Thyroid gland (tissue), 4 donors: Measurements from ENCODE around the gene STH. TPM values are rescaled to one million over a fixed set of nuclear protein-coding genes. Genes with fewer than 3 reads are reported as not detected.

Experiments used
- DNase-seq, 2 donors: peaks; one replicate each; pipeline ENCODE4 v3.0.0-alpha.2; 2019
- H3K27ac ChIP-seq, 3 donors: fragments of 200-600 bp; sonication (generic); 1 replicate in 2 of 3; 2 replicates in 1 of 3; pipeline ENCODE4 v1.5.1; 2016 to 2019; ENCODE audit warnings: mild to moderate bottlenecking in 1 of 3, moderate library complexity in 1 of 3
- H3K27me3 ChIP-seq: fragments of 200-600 bp; sonication (generic); one replicate; pipeline ENCODE4 v1.5.1; 2019
- H3K36me3 ChIP-seq, 2 donors: fragments of 200-600 bp; sonication (generic); one replicate each; pipeline ENCODE4 v1.5.1; 2016 to 2019
- H3K4me1 ChIP-seq, 2 donors: fragments of 200-600 bp; sonication (generic); one replicate each; pipeline ENCODE4 v1.5.1; 2017 to 2019
- H3K4me3 ChIP-seq, 3 donors: fragments of 200-600 bp; sonication (generic); replicated peaks in 1 of 3; 1 replicate in 2 of 3; 2 replicates in 1 of 3; pipeline ENCODE4 v1.5.1; 2016; ENCODE audit warnings: mild to moderate bottlenecking in 1 of 3
- H3K9me3 ChIP-seq: fragments of 200-600 bp; sonication (generic); one replicate; pipeline ENCODE4 v1.5.1; 2017
- POLR2A ChIP-seq, 2 donors: fragments of 450-650 bp; IDR thresholded peaks; one replicate each; pipeline ENCODE4 v1.6.1; 2017; ENCODE audit warnings: antibody characterized with exemption in 2 of 2, mild to moderate bottlenecking in 2 of 2, moderate library complexity in 1 of 2
- WGBS, 2 donors: methylation state at CpG; one replicate each; pipeline ENCODE4 v1.1.5; 2017; 5-methylcytosine and 5-hydroxymethylcytosine counted together
- intact Hi-C: fragments of 100-400 bp; cut with DNase I; formaldehyde crosslinking; loops from one replicate; pipeline ENCODE4 v1.15.1; 2023
- total RNA-seq, 4 donors: library from RNA; depleted of rRNA; stranded (reverse); fragments of >200 nt; gene quantifications; one replicate each; pipeline ENCODE4 v1.2.3, GENCODE V29; 2016
- TF ChIP-seq, protein P1 (sequence below), 6 experiments: fragments of 200-600 bp in 3 of 6; fragments of 450-650 bp in 3 of 6; sonication (generic) in 3 of 6; IDR thresholded peaks; one replicate each; pipeline ENCODE4 v1.5.1; 2016 to 2019; ENCODE audit warnings: antibody characterized with exemption in 6 of 6, mild to moderate bottlenecking in 2 of 6, inconsistent platforms in 1 of 6, moderate library complexity in 1 of 6

STH gene
- total RNA-seq, 4 donors from 2014 or later: not detected

DNA sequence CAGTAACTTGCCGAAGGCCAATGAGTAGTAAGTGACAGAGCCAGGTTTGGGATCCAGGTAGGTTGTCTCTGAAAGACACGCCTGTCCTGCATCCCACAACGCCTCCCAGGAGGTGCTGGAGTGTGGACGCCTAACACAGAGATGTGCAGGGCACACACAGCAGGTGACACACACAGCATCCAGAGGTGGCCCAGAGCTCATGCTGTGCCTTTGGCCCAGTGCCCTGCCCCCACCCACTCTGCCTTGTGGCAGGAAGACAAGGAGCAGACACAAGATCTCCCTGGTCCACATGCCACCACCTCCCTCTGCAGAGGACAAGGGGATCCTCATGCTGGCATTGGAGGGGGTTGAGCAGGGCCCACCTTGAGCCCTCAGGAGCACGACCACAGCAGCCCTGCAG, 14.7 kb upstream of the STH start:
- TF ChIP-seq, protein P1, sequence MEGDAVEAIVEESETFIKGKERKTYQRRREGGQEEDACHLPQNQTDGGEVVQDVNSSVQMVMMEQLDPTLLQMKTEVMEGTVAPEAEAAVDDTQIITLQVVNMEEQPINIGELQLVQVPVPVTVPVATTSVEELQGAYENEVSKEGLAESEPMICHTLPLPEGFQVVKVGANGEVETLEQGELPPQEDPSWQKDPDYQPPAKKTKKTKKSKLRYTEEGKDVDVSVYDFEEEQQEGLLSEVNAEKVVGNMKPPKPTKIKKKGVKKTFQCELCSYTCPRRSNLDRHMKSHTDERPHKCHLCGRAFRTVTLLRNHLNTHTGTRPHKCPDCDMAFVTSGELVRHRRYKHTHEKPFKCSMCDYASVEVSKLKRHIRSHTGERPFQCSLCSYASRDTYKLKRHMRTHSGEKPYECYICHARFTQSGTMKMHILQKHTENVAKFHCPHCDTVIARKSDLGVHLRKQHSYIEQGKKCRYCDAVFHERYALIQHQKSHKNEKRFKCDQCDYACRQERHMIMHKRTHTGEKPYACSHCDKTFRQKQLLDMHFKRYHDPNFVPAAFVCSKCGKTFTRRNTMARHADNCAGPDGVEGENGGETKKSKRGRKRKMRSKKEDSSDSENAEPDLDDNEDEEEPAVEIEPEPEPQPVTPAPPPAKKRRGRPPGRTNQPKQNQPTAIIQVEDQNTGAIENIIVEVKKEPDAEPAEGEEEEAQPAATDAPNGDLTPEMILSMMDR (IDR thresholded peaks at IDR 0.05): no peak
- TF ChIP-seq POLR2A (IDR thresholded peaks at IDR 0.05): no peak
- Histone ChIP-seq H3K36me3 (no peaks in the 10 kb centered on the region), H3K27ac (no peak overlapping the region), H3K4me1 (no peaks in the 10 kb centered on the region), H3K4me3 (no peak overlapping the region), H3K9me3 (no peaks in the 10 kb centered on the region), H3K27me3 (no peaks in the 10 kb centered on the region)
- WGBS, 2 donors: 85 to 98% methylated on average over 5 of the region's 5 CpGs
- intact Hi-C loops: no loop called here
- no peak for DNase-seq

DNA sequence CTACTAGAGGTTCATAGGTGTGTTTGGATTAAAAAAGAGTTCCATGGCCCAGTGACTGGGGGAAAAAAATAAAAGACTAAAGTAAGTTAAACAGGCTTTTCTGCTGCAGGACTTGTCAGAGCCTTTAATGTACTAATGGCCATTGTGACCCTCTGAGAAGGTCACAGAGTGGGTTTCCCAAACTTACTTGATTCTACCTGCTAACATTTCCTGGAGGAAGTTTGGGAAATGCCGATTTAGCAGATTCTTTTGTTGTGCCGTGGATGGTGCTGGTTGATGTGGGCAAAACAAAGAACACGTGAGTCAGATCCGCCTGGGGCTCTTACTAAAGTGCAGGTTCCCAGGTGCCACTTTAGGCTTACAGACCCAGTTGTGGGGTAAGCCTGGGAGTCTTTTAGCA, 13.6 kb upstream of the STH start:
- H3K27ac ChIP-seq: no peak overlapping the region
- no peaks in the 10 kb centered on the region for H3K36me3 ChIP-seq
- DNase-seq: no peak
- no peak overlapping the region for H3K4me3 ChIP-seq
- 63 to 83% methylated on average over 4 of the region's 4 CpGs for WGBS, 2 donors
- intact Hi-C loops: no loop called here
- H3K9me3 ChIP-seq: no peaks in the 10 kb centered on the region
- H3K27me3 ChIP-seq: no peaks in the 10 kb centered on the region
- H3K4me1 ChIP-seq: no peaks in the 10 kb centered on the region
- TF ChIP-seq, protein P1 (IDR thresholded peaks at IDR 0.05): no peak
- TF ChIP-seq POLR2A (IDR thresholded peaks at IDR 0.05): no peak

DNA sequence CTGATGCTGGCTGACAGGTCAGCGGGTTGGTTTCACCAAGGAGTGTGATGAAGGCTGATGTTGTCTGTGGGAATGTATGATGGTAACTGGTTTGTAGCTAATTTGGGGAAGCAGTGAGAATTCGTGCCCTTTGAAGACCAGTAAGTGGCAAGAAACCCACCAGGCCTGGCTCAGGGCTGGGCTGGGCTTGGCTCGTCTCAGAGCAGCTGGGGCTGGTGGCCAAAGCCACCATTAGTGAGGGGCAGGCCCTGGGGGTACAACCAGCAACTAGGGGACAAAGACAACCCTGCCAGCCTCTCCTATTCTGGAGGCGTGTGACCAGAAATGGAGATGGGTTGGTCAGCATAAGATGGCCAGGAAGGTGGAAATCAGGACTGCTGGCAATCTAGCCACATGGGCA, 13.0 kb upstream of the STH start:
- Histone ChIP-seq H3K4me1 (no peaks in the 10 kb centered on the region), H3K9me3 (no peaks in the 10 kb centered on the region), H3K4me3 (no peak overlapping the region), H3K27ac (no peak overlapping the region), H3K27me3 (no peaks in the 10 kb centered on the region), H3K36me3 (no peaks in the 10 kb centered on the region)
- DNase-seq: no peak
- TF ChIP-seq POLR2A (IDR thresholded peaks at IDR 0.05): no peak
- TF ChIP-seq, protein P1 (IDR thresholded peaks at IDR 0.05): no peak
- intact Hi-C loops: no loop called here
- 85 to 94% methylated on average over 4 of the region's 4 CpGs for WGBS, 2 donors

DNA sequence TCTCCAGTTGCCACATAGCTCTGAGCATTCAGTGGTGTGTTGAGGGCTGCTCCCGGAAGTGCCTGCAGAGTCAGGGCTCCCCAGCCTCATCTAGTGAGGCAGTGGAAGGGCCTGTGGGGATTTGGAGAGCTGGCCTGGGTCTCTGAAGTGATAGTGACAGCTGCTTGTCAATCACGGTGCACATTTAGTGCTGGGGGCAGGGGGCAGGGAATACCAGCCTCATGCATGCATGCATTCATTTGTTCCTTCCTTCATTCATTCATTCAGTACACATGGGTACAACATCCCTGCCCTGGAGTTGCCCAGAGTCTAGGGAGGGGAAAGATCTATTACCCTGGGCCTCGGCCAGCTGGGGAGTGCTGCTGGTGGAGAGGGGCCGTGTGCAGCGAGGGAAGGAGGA, 11.3 kb upstream of the STH start:
- Histone ChIP-seq H3K4me3 (no peak overlapping the region), H3K4me1 (no peaks in the 10 kb centered on the region), H3K27ac (no peak overlapping the region), H3K9me3 (no peaks in the 10 kb centered on the region), H3K27me3 (no peaks in the 10 kb centered on the region), H3K36me3 (no peaks in the 10 kb centered on the region)
- intact Hi-C loops: no loop called here
- 78 to 82% methylated on average over 5 of the region's 5 CpGs for WGBS, 2 donors
- DNase-seq: no peak
- TF ChIP-seq, protein P1 (IDR thresholded peaks at IDR 0.05): no peak
- no peak for TF ChIP-seq POLR2A (IDR thresholded peaks at IDR 0.05)

DNA sequence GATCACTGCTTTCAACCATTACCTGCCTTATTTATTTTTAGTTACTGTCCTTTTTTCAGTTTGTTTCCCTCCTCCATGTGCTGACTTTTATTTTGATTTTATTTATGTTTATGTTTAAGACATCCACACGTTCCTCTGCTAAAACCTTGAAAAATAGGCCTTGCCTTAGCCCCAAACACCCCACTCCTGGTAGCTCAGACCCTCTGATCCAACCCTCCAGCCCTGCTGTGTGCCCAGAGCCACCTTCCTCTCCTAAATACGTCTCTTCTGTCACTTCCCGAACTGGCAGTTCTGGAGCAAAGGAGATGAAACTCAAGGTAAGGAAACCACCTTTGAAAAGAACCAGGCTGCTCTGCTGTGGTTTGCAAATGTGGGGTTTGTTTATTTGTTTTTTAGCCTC, 9.3 kb upstream of the STH start:
- H3K9me3 ChIP-seq: no peaks in the 10 kb centered on the region
- DNase-seq: no peak
- TF ChIP-seq, protein P1 (IDR thresholded peaks at IDR 0.05): no peak
- TF ChIP-seq POLR2A (IDR thresholded peaks at IDR 0.05): no peak
- intact Hi-C loops: no loop called here
- no peaks in the 10 kb centered on the region for H3K27me3 ChIP-seq
- 78 to 86% methylated on average over 3 of the region's 3 CpGs for WGBS, 2 donors
- no peaks in the 10 kb centered on the region for H3K36me3 ChIP-seq
- H3K4me3 ChIP-seq: no peak overlapping the region
- H3K27ac ChIP-seq: no peak overlapping the region
- H3K4me1 ChIP-seq: no peaks in the 10 kb centered on the region
